ENCODE results near the gene ATP8B2.

DNA sequence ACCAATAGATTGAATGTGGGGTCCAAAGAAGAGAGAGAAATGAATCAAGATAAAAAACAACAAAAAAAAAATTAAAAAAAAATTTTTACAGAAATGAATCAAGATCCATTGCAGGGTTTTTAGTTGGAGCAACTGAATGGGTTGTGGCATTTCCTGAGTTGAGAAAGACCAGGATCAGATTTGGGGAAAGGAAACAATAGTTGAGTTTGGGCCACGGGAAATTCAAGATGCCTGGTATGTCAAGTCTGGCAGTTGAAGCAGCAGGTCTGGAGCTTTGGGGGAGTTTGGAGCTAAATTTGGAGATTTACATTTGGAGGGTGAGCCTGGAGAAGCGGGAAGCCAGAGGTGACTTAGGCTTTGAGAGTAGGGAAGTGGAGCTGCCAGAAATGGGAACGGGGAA lies 22.6 kb downstream of the ATP8B2 start:
- TF ChIP-seq CTCF (conservative IDR thresholded peaks at IDR 0.05 in 1 of 2, IDR thresholded peaks at IDR 0.05 in 1 of 2; ENCODE audit: extremely low read depth in 1 of 2, insufficient read depth in 1 of 2, low read depth in 1 of 2, low read length in 2 of 2): no peak
- TF ChIP-seq EZH2 (IDR thresholded peaks at IDR 0.05; ENCODE audit: borderline replicate concordance, low read length): no peak
